Transverse colon (tissue), 4 donors: ENCODE measurements around the gene ERVFRD-1. TPM values are rescaled to one million over a fixed set of nuclear protein-coding genes. Genes with fewer than 3 reads are reported as not detected.

Experiments
- DNase-seq: peaks from one replicate; pipeline ENCODE4 v3.0.0-alpha.2; 2019
- H3K27ac ChIP-seq, 4 donors: fragments of 200-600 bp; sonication (generic); 2 replicates each; pipeline ENCODE4 v1.5.1; 2016 to 2018; ENCODE audit warnings: inconsistent platforms in 4 of 4
- H3K27me3 ChIP-seq: fragments of 200-600 bp; sonication (generic); 2 replicates; pipeline ENCODE4 v1.5.1; 2017; ENCODE audit warnings: inconsistent platforms
- H3K36me3 ChIP-seq, 4 donors: fragments of 200-600 bp; sonication (generic); 2 replicates each; pipeline ENCODE4 v1.5.1; 2017 to 2019; ENCODE audit warnings: inconsistent platforms in 4 of 4
- H3K4me1 ChIP-seq, 4 donors: fragments of 200-600 bp; sonication (generic); 2 replicates each; pipeline ENCODE4 v1.5.1; 2017 to 2020; ENCODE audit warnings: inconsistent platforms in 4 of 4
- H3K4me3 ChIP-seq, 4 donors: fragments of 200-600 bp; sonication (generic); 1 replicate in 1 of 4; 2 replicates in 3 of 4; pipeline versions ENCODE4 v1.5.1 to v1.6.1; 2017 to 2019; ENCODE audit warnings: inconsistent platforms in 4 of 4
- H3K9me3 ChIP-seq, 2 donors: fragments of 200-600 bp; sonication (generic); 2 replicates each; pipeline ENCODE4 v1.5.1; 2017 to 2019; ENCODE audit warnings: inconsistent platforms in 2 of 2
- EP300 ChIP-seq: sonication (generic); formaldehyde crosslinking; IDR thresholded peaks from one replicate; pipeline ENCODE4 v1.6.1; 2017; ENCODE audit warnings: antibody characterized with exemption, low read depth
- POLR2A ChIP-seq: fragments of 450-650 bp; IDR thresholded peaks from one replicate; pipeline ENCODE4 v1.6.1; 2016; ENCODE audit warnings: antibody characterized with exemption, mild to moderate bottlenecking, moderate library complexity
- POLR2AphosphoS5 ChIP-seq, 3 donors: sonication (generic); formaldehyde crosslinking; IDR thresholded peaks; one replicate each; pipeline ENCODE4 v1.6.1; 2016; ENCODE audit warnings: antibody characterized with exemption in 3 of 3
- WGBS, 2 donors: methylation state at CpG; one replicate each; pipeline ENCODE4 v1.1.5; 2018; ENCODE audit warnings: low coverage in 1 of 2; 5-methylcytosine and 5-hydroxymethylcytosine counted together
- in situ Hi-C, 4 donors: fragments of 200-750 bp; cut with MboI; loops; one replicate each; pipeline versions ENCODE4 v1.15.0 to v1.15.1; 2017; ENCODE audit warnings: low sequenced_read_pairs in 3 of 4, low pct_ligation_motif_present in 1 of 4, low pct_unique_long_range_greater_than_20kb in 1 of 4
- intact Hi-C: fragments of 100-400 bp; cut with DNase I; formaldehyde crosslinking; loops from one replicate; pipeline ENCODE4 v1.15.1; 2023; ENCODE audit warnings: low total_unique reads
- total RNA-seq, 4 donors: library from RNA; depleted of rRNA; stranded (reverse); fragments of >200 nt; gene quantifications; one replicate each; pipeline ENCODE4 v1.1.0, GENCODE V29; 2016
- TF ChIP-seq, protein P1 (sequence below), 5 experiments: fragments of 200-600 bp in 3 of 5; fragments of 450-650 bp in 2 of 5; sonication (generic) in 3 of 5; IDR thresholded peaks; 1 replicate in 2 of 5; 2 replicates in 3 of 5; pipeline ENCODE4 v1.5.1; 2016 to 2017; ENCODE audit warnings: antibody characterized with exemption in 5 of 5, inconsistent platforms in 3 of 5, mild to moderate bottlenecking in 2 of 5, moderate library complexity in 1 of 5

Gene ERVFRD-1
- total RNA-seq, 4 donors from 2014 or later, result not detected

DNA sequence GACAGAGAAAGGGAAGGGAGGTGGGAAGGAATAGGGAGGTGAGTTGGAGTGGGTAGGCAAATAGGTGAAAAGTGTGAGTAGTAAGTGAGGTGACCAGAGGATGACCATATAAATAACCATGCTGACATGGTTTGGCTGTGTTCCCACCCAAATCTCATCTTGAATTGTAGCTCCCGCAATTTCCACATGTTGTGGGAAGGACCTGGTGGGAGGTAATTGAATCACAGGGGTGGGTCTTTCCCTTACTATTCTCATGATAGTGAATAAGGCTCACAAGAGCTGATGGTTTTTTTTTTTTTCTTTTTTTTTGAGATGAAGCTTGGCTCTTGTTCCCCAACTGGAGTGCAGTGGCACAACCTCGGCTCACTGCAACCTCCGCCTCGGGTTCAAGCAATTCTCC is 39.4 kb downstream of the ERVFRD-1 start:
- H3K27me3 ChIP-seq, result no peaks in the 10 kb centered on the region
- TF ChIP-seq, protein P1, sequence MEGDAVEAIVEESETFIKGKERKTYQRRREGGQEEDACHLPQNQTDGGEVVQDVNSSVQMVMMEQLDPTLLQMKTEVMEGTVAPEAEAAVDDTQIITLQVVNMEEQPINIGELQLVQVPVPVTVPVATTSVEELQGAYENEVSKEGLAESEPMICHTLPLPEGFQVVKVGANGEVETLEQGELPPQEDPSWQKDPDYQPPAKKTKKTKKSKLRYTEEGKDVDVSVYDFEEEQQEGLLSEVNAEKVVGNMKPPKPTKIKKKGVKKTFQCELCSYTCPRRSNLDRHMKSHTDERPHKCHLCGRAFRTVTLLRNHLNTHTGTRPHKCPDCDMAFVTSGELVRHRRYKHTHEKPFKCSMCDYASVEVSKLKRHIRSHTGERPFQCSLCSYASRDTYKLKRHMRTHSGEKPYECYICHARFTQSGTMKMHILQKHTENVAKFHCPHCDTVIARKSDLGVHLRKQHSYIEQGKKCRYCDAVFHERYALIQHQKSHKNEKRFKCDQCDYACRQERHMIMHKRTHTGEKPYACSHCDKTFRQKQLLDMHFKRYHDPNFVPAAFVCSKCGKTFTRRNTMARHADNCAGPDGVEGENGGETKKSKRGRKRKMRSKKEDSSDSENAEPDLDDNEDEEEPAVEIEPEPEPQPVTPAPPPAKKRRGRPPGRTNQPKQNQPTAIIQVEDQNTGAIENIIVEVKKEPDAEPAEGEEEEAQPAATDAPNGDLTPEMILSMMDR (IDR thresholded peaks at IDR 0.05), result no peak
- TF ChIP-seq POLR2A, result no peak
- no peak for TF ChIP-seq POLR2AphosphoS5 (IDR thresholded peaks at IDR 0.05)
- TF ChIP-seq EP300, result no peak
- no peak for DNase-seq
- H3K4me1 ChIP-seq, result no peaks in the 10 kb centered on the region
- in situ Hi-C loops (loop anchor here (10.0 to 25.0 kb wide), 3 partner anchors 110 to 585 kb away; no protein-coding TSS in a partner anchor), intact Hi-C loops (no loop called here)
- no peak overlapping the region for H3K4me3 ChIP-seq
- 83 to 97% methylated on average over 3 to 4 of the region's 4 CpGs for WGBS, 2 donors
- H3K9me3 ChIP-seq, result no peaks in the 10 kb centered on the region
- no peaks in the 10 kb centered on the region for H3K36me3 ChIP-seq
- H3K27ac ChIP-seq, result no peak overlapping the region

DNA sequence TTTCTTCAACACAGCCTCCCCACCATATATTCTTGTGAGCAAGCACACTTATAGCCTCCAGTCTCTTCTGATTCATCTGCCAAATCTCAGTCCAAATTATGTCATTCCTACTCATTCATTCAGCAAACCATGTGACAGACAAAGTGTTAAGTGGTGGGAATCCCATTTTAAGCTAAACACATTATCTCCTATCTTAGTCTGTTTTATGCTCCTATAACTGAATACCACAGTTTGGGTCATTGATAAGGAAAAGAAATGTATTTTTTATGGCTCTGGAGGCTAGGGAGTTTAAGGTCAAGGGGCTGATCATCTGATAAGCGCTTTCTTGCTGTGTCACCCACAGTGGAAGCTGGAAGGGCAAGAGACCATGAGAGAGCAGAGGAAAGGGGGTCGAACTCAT is 41.8 kb downstream of the ERVFRD-1 start:
- no peak for DNase-seq
- H3K36me3 ChIP-seq, result no peaks in the 10 kb centered on the region
- in situ Hi-C loops (loop anchor here (10.0 to 25.0 kb wide), 3 partner anchors 107 to 582 kb away; no protein-coding TSS in a partner anchor), intact Hi-C loops (no loop called here)
- TF ChIP-seq, protein P1 (IDR thresholded peaks at IDR 0.05), result no peak
- TF ChIP-seq POLR2AphosphoS5 (IDR thresholded peaks at IDR 0.05) (no peak), POLR2A (no peak), EP300 (no peak)
- H3K9me3 ChIP-seq, result no peaks in the 10 kb centered on the region
- no peak overlapping the region for H3K4me3 ChIP-seq
- no peaks in the 10 kb centered on the region for H3K27me3 ChIP-seq
- H3K4me1 ChIP-seq, result no peaks in the 10 kb centered on the region
- H3K27ac ChIP-seq, result no peak overlapping the region
- 60 to 80% methylated on average over 1 to 2 of the region's 2 CpGs for WGBS, 2 donors

DNA sequence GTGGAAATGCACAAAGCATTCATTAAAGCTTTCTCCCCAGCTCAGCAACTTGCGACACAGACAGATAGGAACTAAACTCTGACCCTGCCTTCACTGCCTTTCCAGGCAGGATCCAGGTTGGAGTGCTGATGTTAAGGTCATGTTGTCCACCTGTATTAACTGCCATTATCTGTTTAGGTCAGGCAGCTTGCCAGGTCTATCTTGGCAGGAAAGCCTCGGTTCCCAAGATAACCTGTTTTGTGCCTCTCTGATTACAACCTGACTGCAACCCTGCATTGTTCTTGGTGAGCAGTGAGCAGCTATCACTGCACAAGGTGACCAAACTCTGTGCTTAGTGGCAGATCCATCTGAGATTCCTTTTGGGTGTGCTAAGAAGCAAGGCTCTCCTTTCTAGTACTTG is 44.2 kb downstream of the ERVFRD-1 start:
- no peak overlapping the region for H3K27ac ChIP-seq
- in situ Hi-C loops (loop anchor here (10.0 to 25.0 kb wide), 3 partner anchors 105 to 580 kb away; no protein-coding TSS in a partner anchor), intact Hi-C loops (no loop called here)
- no peak for TF ChIP-seq POLR2A
- TF ChIP-seq EP300, result no peak
- TF ChIP-seq, protein P1 (IDR thresholded peaks at IDR 0.05), result no peak
- TF ChIP-seq POLR2AphosphoS5 (IDR thresholded peaks at IDR 0.05), result no peak
- H3K4me3 ChIP-seq, result no peak overlapping the region
- 57% methylated on average over 2 of the region's 2 CpGs; no CpG with 5 or more reads in 1 of the 2 donors for WGBS, 2 donors
- no peaks in the 10 kb centered on the region for H3K36me3 ChIP-seq
- no peaks in the 10 kb centered on the region for H3K9me3 ChIP-seq
- no peak for DNase-seq
- H3K27me3 ChIP-seq, result no peaks in the 10 kb centered on the region
- H3K4me1 ChIP-seq, result no peaks in the 10 kb centered on the region

DNA sequence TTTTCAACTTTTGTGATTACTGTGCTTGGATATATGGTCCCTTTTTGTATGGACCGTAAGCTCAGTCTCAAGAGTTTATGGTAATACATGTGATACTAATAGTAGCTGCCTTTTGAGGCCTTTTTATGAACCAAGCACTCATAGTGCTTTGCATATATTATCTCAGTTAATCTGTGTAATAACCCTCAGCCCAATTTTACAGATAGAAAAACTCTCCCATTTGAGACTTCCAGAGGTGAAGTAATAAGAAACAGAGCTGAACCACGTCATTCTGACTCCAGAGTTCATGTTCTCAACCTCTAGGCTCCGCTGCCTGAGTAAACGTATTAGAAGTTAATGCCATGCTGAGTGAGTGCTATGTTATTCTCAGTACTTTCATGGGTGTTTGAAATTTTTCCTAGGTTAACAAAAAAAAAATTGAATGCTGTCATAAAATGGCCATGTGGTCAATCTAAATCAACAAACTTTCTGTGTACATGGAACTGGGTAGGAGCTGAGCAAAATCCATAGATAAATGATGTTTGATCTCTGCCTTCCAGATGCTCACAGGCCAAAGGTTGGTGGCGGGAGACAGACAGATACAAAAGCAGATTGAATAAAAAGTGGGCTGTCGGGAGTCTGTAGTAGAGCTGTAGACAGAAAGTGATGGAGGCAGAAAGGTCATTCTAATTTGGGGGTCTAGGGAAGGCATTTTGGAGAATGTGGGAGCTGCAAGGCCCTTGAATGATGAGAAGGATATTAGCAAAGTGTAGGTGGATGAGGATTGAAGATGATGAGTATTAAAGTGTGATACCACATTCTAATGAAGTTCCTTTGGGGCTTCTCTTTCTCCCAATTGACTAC is 44.8 kb downstream of the ERVFRD-1 start:
- no peaks in the 10 kb centered on the region for H3K9me3 ChIP-seq
- H3K27me3 ChIP-seq, result no peaks in the 10 kb centered on the region
- in situ Hi-C loops (loop anchor here (10.0 to 25.0 kb wide), 3 partner anchors 104 to 579 kb away; no protein-coding TSS in a partner anchor), intact Hi-C loops (no loop called here)
- H3K4me3 ChIP-seq, result no peak overlapping the region
- 63 to 84% methylated on average over 6 of the region's 6 CpGs for WGBS, 2 donors
- no peaks in the 10 kb centered on the region for H3K4me1 ChIP-seq
- H3K27ac ChIP-seq, result no peak overlapping the region
- no peak for TF ChIP-seq POLR2AphosphoS5 (IDR thresholded peaks at IDR 0.05)
- TF ChIP-seq POLR2A, result no peak
- TF ChIP-seq, protein P1 (IDR thresholded peaks at IDR 0.05), result no peak
- TF ChIP-seq EP300, result no peak
- no peaks in the 10 kb centered on the region for H3K36me3 ChIP-seq
- DNase-seq, result no peak
